Measurements from ENCODE around the gene KLK7.

DNA sequence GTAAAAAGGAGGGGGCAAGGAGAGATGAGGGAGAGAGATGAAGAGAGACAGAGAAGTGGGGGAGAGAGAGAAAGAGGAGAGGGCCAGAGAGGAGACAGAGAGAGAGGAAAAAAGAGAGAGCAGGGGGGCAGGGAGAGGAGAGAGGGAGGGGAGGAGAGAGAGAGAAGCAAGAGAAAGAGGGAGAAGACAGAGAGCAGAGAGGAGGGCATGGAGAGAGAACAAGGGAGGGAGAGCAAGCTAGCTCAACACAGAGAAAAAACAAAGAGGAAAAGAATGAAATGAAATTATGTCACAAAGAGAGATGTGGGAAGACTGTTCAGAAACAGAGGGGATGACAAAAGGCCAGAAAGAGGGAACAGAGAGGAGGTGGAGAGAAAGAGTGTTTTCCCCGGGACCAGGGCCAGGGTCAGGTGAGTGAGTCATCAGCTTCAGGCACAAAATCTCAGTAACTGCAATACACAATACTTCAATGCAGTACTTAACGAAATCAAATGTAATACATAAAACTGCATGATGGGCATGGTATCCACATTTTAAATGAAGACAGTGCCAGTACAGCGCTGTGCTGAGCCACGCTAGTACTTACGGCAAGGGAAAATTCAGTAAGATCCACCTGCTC is 4.8 kb downstream of the KLK7 start:
- TF ChIP-seq NFYB (CRISPR knock-in tag; conservative IDR thresholded peaks at IDR 0.05; ENCODE audit: low read depth) (no peak), JUN (CRISPR knock-in tag; IDR thresholded peaks at IDR 0.05) (no peak), MXD4 (CRISPR knock-in tag; IDR thresholded peaks at IDR 0.05; ENCODE audit: borderline replicate concordance) (no peak), TCF7 (CRISPR knock-in tag; IDR thresholded peaks at IDR 0.05; ENCODE audit: low read depth) (no peak), SMAD4 (CRISPR knock-in tag; IDR thresholded peaks at IDR 0.05) (no peak)
- TF ChIP-seq, protein P1, sequence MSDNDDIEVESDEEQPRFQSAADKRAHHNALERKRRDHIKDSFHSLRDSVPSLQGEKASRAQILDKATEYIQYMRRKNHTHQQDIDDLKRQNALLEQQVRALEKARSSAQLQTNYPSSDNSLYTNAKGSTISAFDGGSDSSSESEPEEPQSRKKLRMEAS (CRISPR knock-in tag; IDR thresholded peaks at IDR 0.05) = no peak
- TF ChIP-seq, protein P2, sequence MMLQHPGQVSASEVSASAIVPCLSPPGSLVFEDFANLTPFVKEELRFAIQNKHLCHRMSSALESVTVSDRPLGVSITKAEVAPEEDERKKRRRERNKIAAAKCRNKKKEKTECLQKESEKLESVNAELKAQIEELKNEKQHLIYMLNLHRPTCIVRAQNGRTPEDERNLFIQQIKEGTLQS (CRISPR knock-in tag; conservative IDR thresholded peaks at IDR 0.05) = no peak
- TF ChIP-seq, protein P3, sequence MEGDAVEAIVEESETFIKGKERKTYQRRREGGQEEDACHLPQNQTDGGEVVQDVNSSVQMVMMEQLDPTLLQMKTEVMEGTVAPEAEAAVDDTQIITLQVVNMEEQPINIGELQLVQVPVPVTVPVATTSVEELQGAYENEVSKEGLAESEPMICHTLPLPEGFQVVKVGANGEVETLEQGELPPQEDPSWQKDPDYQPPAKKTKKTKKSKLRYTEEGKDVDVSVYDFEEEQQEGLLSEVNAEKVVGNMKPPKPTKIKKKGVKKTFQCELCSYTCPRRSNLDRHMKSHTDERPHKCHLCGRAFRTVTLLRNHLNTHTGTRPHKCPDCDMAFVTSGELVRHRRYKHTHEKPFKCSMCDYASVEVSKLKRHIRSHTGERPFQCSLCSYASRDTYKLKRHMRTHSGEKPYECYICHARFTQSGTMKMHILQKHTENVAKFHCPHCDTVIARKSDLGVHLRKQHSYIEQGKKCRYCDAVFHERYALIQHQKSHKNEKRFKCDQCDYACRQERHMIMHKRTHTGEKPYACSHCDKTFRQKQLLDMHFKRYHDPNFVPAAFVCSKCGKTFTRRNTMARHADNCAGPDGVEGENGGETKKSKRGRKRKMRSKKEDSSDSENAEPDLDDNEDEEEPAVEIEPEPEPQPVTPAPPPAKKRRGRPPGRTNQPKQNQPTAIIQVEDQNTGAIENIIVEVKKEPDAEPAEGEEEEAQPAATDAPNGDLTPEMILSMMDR (IDR thresholded peaks at IDR 0.05) = no peak

Measured in WTC11 (cell line).